Measurements from ENCODE around the gene MAFG.
A peak's percentile ranks its signal among the peaks of the same experiment; 100 is the strongest.

Gene MAFG

DNA sequence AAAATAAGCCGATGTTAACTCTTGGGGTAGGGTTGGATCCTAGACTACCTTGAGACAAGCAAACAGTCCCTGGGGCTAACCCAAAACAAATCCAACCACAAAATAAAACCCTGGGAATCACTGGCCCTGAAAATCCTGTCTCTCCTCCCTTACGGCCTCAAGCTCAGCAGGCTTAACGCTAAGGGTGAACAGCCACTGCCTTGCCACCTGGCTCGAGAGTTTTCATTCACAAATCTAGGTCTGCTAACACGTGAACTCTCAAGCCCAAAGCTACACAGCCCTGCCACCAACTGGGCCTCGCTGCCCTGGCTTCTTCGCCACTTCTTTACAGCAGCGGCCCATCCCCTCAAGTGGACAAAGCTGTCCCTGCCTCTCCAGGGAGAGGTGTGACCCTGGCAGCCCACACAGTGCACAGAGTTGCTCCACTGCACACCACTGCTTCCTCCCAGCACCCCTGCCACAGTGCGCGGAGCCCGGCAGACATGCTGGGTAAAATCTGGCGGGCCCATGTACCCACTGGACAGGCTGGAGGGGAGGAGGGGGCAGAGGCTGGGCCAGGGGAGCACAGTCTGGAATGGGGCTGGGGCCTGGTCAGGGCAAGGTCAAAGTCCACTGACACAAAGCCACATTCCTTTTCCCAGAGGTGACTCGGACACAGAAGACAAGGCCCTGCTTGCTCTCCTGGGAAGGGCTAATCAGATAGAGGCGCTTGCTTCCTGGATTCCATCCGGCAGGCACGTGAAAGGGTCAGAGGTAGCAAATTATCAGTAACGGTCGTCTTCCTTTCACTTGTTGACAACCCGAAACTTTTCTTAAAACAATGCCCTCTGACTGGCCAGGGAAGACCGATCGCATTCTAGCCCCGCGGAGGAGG lies 17.3 kb downstream of the MAFG start:
- DNase-seq (ENCODE audit: low spot score) = peak; percentile 63

DNA sequence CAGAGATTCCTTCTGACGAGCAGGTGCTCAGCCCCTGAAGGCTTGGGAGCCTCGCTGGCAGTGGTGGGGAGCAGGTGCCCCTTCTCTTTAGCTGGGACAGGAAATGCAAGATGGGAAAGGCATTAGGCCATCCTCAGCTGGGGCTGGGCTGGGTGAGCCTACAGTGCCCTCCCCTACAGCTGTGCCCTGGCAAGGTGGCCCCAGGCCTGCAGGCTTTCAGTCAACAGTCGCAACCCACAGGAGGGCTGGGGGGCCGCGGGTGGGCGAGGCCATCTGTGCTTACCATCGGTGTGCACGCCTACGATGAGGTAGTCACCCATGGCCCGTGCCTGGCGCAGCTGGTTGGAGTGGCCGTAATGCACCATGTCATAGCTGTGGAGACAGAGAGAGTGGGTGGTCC lies 18.3 kb downstream of the MAFG start:
- DNase-seq (ENCODE audit: low spot score) = no peak

DNA sequence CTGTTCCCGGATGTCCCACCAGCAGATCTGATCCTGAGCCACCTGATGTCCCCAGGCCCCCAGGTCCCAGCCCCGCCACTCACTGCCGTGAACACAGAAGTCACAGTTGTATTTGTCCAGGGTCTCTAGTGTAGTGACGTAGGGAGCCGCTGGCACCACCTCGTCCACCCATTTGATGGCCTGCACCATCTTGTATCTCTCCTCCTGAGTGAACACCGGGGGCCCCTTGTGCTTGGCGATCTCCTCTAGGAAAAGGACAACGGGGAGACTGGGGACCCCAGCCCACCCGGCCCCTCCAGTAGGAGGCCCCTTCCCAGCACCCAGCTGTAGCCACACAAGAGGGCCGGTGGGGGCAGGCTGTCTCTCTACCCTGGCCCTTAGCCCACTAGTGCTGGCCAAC lies 18.7 kb downstream of the MAFG start:
- DNase-seq (ENCODE audit: low spot score) = no peak

DNA sequence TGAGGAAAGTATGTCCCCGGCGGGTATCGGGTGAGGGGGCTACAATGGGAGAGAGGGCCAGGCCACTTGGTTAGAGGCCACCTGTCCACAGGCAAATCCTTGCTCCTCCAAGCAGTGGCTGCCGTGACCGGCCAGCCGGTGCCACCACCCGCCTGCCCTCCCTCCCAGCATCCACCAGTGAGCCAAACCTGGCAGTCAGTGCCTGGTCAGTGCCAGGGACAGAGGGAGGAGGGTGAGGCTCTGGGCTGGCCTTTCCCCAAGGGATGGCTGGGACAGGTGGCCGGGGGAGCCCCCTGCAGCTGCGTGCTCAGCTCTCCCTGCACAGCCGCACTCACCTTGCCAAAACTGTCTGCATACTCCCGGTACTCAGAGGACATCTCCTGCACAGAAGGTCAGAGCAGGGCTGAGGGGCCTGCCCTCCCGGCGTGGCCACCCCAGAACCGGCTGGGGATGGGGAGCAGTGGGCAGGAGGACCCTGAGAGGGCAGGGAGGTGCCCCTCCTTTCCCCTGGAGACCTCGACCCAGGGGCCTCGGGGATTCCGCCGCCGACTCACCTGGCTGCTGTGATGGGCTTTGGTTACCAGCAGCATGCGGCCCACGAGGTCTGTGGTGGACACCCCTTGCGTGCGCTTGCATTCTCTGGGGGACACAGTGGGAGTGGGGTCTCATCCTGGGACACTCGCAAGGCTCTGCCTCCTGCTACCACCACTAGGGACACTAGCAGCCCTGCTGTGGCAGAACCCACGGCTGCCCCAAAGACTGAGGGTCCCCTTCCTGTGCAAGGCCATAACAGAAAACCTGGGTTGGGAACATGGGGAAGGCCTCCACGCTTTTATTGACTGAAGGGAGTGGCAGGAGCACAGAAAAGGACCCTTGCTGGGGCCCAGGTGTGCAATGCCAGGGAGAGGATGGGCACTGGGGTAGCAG lies 20.1 kb downstream of the MAFG start:
- no peak for DNase-seq (ENCODE audit: low spot score)

DNA sequence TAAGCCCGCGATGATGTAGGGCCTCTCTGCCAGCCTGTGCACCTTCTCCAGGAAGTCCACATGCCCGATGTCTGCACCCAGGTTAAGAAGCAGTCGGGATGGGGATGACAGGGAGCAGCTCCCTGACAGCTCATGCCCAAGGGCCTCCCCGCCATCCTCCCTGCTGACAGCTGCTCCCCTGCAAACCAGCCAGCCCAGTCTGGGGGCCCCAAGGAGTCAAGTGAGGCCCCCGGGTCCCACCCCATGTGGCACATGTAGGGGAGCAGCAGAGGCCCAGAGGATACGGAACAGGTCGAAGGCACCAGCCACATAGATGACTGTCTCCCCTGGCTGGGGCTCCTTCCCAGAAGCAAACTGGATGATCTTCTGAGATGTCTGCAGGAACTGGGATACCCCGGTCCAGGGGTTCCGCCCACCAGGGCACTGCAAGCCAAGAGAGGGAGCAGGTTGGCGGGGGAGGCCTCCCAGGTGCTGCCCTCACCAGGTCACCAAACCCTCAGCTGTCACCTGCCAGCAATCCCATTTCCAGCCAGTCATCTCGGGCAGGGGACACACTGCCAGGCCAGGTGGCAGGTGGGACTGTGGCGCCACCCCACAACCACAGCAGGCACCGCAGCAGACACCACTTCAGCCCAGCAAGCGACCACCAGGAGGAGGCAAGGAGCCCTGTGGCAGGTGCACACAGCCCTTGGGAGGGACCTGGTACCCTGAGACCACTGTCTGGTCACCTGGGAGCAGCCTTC lies 20.9 kb downstream of the MAFG start:
- DNase-seq (ENCODE audit: low spot score) = no peak

DNA sequence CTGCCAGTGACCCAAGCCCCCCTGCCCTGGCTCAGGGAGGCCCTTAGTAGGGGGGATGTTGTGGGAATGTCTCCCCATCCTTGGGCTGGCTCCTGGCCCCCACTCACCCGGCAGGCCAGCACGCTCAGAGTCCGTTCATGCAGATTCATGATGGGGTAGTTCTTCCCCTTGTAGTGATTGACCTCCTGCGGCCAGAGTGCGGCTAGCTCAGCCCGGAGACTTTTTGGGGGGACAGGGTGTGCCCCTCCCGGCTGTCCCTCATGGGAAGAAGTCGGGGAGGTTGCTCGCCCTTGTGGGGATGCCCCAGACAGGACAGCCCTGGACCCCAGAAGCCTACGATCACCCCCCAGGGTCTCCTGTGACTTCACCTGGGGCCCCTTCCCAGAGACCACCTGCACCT lies 21.5 kb downstream of the MAFG start:
- DNase-seq (ENCODE audit: low spot score) = no peak

DNA sequence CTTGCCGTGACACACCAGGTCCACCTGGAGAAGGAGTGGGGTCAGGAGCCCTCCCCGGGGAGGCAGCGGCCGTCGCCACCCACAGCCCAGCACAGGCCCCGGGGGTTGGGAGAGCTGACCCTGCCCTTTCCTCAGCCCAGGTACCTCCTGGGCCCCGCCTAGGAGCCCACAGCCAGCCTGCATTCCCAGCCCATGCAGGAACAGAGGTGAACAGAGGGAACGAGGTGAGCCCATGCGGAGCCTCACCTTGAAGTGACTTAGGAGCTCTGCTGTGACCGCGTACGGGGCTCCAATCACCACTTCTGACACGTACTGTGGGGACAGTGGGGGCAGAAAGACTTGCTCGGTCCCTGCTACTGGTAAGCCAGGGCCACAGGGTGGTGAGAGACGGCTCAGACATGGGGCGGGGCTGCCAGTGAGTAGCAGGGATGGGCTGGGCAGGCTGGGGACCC lies 22.1 kb downstream of the MAFG start:
- DNase-seq (ENCODE audit: low spot score) = no peak

DNA sequence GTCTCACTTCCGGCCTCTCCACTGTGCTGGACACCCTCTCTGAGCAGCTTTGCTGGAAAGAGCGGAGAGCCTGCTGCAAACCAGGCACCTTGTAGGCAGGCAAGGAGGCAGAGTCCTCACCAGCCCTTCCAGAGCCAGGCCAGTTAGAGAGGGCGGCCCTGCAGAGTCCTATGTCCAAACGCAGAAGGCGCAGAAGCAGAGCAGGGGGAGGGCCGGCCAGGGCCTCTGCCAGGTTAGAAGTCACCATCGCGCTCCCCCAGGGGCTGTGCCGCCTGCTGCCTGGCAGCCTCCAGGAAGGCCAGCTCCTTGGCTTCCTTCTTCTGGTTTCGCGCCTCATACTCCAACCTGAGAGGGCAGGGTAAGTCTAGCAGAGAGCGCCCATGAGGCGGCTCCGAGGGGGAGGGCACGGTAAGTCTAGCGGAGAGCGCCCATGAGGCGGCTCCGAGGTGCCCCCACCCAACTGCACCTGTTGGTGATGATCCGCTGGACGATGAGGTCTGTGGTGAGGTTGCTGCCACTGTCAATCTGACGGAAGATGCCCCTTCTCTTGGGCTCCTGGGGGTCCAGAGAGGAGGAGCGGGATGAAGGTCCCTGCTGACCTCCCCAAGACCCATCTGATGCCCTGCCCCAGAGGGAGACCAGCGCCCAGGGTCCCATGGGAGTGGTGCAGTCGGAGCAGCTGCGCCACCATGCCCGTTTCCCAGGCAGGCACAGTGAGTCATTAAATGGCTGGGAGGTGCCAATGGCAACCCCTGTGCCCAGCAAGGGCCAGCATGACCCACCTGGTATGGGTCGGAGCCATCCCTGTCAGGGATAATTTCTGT lies 22.7 kb downstream of the MAFG start:
- DNase-seq (ENCODE audit: low spot score) = no peak

DNA sequence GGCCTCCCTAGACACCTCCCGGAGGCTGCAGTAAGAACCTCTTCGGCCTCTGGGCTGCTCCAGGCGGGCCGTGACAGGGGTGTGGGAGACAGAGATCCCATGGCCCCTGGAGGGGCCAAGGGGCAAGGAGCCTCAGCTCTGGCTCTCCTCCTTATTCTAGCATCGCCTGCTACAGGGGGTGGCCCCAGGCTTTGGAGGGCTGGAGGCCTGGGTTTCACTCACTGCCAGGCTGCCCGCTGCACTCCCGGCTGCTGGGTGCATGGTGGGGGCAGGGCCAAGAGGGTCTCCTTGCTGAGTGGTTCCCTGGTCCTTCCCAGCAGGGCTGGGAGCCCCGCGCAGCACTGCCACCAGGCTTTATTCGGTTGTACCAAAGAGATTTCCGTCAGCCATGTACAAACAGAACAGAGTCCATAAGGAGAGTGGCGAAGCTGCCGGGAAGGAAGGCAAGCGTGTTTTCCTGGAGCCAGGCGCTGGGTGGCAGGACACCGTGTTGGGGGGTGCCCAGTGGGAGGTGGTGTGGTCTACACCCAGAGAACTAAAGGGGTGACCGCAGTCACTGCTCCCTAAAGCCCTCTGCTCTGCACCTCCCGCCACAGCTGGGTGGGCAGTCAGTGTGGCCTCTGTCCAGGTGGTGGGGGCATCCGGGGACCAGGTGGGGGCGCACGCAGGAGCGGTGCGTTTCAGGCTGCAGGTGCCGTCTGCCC lies 23.5 kb downstream of the MAFG start:
- DNase-seq (ENCODE audit: low spot score) = no peak

DNA sequence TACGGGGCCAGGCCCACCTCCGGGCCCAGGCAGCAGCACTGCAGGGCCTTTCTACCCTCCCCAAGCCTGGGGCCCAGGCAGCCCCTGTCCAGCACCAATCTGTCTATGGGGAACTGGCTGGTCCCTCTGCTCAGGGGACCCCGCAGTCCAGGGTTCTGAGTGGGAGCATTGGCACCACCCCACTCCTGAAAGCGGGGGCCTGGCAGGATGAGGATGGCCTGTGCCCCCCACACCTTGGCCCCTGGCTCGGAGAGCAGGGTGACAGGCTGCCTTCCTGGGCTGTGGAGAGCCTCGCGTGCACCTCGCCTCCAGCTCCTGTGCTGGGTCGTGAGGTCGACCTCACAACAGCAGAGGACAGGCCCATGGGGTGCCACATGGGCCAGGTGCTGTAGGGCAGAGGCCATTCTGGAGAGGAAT lies 24.1 kb downstream of the MAFG start:
- no peak for DNase-seq (ENCODE audit: low spot score)

DNA sequence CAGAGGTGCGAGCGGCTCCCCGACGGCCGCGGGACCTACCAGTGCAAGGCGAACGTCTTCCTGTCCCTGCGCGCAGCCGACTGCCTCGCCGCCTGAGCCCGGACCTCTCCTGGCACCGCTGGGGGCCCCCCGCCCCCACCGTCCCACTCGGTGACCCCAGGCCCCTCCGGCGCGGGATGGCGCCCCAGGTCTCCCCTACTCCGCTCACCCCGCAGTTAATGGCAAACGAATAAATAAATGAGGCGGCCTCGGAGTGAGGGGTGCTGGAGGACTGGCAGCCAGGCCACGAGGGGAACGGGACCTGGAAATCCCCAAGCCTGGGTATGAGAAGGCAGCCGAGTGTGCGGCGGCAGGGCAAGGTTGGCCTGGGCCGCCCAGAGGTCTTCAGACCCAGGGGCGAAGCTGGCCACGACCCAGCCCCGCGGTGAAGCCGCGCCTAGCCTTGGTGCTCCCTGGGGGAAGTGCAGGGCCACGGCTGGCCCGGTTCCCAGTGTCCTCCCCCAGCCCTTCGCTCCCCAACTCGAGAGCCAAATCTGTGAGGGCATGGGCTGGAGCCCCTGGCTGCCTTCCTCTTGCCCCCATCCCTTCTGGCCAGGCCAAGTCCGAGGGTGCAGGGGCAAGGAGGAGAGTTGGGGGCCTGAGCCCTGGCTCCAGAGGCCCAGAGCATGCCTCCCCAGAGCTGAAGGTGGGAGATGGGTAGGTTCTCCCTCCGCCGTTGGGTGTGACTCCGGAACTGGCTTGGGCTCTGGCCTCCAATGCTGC lies 24.7 kb downstream of the MAFG start:
- DNase-seq (ENCODE audit: low spot score) = no peak

DNA sequence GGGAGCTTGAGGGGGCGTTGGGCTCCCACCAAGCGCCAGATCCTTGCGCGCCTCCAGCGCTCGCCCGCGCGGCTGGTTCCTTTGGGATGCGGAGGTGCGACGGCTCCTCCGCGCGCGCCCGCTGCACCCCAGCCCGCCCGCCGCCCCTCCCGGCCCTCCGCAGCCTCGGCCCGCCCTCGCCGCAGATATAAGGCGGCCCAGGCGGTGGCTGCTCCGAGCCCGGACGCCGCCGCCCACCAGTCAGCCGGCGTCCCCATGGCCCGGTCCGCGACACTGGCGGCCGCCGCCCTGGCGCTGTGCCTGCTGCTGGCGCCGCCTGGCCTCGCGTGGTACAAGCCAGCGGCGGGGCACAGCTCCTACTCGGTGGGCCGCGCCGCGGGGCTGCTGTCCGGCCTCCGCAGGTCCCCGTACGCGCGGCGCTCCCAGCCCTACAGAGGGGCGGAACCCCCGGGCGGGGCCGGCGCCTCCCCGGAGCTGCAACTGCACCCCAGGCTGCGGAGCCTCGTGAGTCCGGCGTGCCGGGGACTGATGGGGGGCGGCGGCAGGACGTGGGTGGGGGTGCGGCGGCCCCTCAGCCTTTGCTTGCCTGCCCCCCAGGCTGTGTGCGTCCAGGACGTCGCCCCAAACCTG lies 25.4 kb downstream of the MAFG start, which contains the start of gene NPB:
Gene NPB (plus strand): TSS at position 216 of the 630 bp plus-strand sequence. CDS start 40 bp downstream, at position 256.
- DNase-seq (ENCODE audit: low spot score) = no peak

DNA sequence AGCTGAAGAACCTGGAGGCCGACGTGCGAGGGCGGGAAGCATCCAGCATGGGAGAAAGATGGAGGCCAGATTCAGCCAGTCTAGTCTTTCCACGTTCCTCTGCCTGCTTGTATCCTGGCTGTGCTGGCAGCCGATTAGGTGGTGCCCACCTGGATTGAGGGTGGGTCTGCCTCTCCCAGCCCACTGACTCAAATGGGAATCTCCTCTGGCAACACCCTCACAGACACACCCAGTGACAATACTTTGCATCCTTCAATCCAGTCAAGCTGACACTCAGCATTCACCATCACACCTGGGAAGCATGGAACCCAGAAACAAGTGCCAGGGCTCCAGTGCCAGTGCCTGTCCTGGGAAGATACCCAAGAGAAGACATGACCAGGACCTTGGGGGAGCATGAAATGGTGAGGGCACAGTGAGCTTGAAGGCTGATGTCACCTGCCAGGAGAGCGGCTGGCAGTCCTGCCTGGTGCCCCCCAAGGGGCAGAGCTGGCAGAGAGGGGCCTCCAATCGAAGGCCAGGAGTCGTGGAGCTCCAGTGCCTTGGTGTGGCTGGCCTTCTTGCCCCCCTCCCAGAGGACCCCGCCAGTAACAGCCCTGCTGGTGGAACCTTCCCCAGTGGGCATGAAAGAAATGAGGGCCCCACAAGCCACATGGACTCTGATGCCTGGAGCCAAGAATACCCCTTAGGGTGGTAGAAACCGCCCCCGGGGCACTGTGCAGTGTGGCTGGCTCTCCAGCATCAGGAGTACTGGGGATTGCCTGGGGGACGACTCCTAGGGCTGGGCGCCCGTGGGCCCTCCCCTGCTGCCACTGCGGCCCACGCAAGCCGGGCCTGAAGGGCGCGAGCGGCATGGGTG lies 26.1 kb downstream of the MAFG start:
- no peak for DNase-seq (ENCODE audit: low spot score)

DNA sequence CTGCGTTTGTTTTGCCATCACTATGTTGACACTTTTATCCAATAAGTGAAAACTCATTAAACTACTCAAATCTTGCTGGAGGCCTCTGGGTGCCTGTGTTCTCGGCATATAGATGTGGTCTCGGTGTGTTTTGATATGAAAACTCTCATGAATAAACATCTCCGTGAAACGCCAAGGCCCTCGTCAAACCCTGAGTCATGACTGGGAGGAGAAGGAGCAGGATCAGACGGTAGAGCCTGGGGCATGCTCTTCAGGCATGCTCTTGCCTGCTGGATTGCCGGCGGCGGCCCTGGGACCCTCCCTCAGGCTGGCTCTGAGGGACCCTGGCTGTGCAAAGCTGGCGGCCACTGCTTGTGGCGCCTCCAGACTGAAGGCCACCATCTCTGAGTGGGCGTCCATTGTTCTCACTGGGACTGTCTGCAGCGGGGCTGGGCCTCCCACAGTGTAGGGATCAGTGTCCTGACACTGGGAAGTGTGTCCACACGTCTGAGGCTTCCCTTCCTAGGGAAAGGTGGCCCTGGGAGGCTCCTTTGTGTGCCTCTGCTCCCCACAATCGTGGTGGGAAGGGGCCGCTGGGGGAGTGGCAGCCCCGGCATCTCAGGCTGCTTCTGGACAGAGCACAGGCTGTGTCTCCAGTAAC lies 27.2 kb downstream of the MAFG start:
- DNase-seq (ENCODE audit: low spot score) = no peak

DNA sequence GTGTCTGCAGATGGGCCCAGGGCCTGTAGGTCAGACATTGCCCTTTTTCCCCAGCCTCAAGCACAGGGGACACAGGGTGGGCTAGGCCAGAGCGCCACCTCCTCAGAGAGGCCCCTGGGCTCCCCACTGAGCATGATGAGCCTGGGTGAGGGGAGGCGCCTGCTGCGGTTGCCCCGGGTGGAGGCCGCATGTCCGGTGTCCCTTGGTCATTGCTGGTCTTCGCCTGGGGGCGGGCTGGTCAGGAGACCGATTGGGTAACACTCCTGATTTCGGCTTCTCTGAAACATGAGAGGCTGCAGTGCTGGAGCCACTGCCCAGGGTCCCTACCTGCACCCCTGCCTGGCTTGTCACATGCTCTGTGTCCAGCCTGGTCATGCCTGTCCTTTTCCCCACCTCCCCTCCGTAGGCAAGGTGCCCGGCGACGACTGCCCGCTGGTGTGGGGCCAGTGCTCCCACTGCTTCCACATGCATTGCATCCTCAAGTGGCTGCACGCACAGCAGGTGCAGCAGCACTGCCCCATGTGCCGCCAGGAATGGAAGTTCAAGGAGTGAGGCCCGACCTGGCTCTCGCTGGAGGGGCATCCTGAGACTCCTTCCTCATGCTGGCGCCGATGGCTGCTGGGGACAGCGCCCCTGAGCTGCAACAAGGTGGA lies 27.9 kb downstream of the MAFG start:
- no peak for DNase-seq (ENCODE audit: low spot score)

DNA sequence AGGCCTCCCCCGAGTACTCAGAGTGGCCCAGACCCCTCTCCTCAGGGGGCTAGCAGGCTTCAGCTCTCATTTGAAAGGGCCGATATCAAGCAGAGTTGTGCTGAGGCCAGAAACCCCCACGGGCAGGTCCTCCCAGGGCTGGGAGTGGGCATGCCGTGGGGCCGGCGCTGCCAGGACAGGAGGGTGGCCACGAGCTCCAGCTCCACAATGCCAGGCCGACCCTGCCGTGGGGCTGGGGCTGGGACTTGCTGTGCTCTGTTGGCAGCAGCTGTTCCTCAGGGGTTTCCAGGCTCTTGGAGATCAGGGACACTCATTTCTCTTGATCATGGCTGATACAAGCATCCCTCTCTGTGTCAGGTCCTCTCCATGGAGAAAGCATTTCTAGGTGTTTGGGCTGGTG lies 28.6 kb downstream of the MAFG start:
- DNase-seq (ENCODE audit: low spot score) = no peak
